Panc1 (cell line): ENCODE results near the gene DIP2C. TPM values are rescaled to one million over a fixed set of nuclear protein-coding genes. Genes with fewer than 3 reads are reported as not detected.
A peak's percentile ranks its signal among the peaks of the same experiment; 100 is the strongest.

Source experiments
- ATAC-seq: fragments of 200-7000 bp; cut with Tn5 transposase; 2 replicates; pipeline ENCODE4 v1.9.1; 2020; ENCODE audit warnings: mild to moderate bottlenecking, moderate library complexity
- BruUV-seq: library from RNA; stranded (reverse); fragments of 400-500 nt; replicated peaks from 2 replicates; lab custom pipeline; 2021; lab: Mats Ljungman, UMichigan
- CTCF ChIA-PET: fragments of 300-600 bp; sonication (Branson Sonifier 250); formaldehyde crosslinking; loops from one replicate; lab custom pipeline; 2022; ENCODE audit warnings: antibody characterized with exemption; lab: Charles Lee
- POLR2A ChIA-PET: fragments of 300-600 bp; sonication (Branson Sonifier 250); formaldehyde crosslinking; loops from one replicate; lab custom pipeline; 2022; ENCODE audit warnings: antibody characterized with exemption; lab: Charles Lee
- DNase-seq: peaks from one replicate; pipeline ENCODE4 v3.0.0-alpha.2; 2010; ENCODE audit warnings: low read depth, low spot score
- H3K27ac ChIP-seq: 2 replicates; pipeline ENCODE4 v1.5.1; 2011; ENCODE audit warnings: mild to moderate bottlenecking, low read length, inconsistent platforms
- H3K27me3 ChIP-seq: fragments of 200-500 bp; sonication (Bioruptor generic); 2 replicates; pipeline ENCODE4 v1.6.0; 2014; ENCODE audit warnings: low read length, inconsistent platforms; ENCODE audit not compliant: control insufficient read depth, insufficient read depth
- H3K36me3 ChIP-seq: fragments of 200-500 bp; sonication (Bioruptor generic); 2 replicates; pipeline ENCODE4 v1.5.1; 2014; ENCODE audit warnings: inconsistent platforms, mild to moderate bottlenecking, low read length, moderate library complexity; ENCODE audit not compliant: control insufficient read depth, insufficient read depth
- H3K4me1 ChIP-seq: 2 replicates; pipeline ENCODE4 v1.5.1; 2011; ENCODE audit warnings: inconsistent platforms, mild to moderate bottlenecking, low read length, moderate library complexity; ENCODE audit not compliant: control insufficient read depth, insufficient read depth
- H3K4me3 ChIP-seq, 2 experiments: 2 replicates each; pipeline ENCODE4 v1.5.1; 2011 to 2012; ENCODE audit warnings: low read depth in 2 of 2, low read length in 2 of 2, mild to moderate bottlenecking in 2 of 2, inconsistent platforms in 1 of 2, moderate library complexity in 1 of 2
- H3K9me3 ChIP-seq: fragments of 200-500 bp; sonication (Bioruptor generic); 2 replicates; pipeline ENCODE4 v1.5.1; 2014; ENCODE audit warnings: low read depth, mild to moderate bottlenecking, inconsistent platforms, low read length, moderate library complexity; ENCODE audit not compliant: control insufficient read depth, insufficient read depth
- POLR2AphosphoS5 ChIP-seq: IDR thresholded peaks from 2 replicates; pipeline ENCODE4 v1.6.1; 2012; ENCODE audit warnings: mild to moderate bottlenecking, low read depth, low read length, moderate library complexity
- SIN3A ChIP-seq: IDR thresholded peaks from 2 replicates; pipeline ENCODE4 v1.6.1; 2012; ENCODE audit warnings: low read depth, mild to moderate bottlenecking, low read length, moderate library complexity, borderline replicate concordance; ENCODE audit not compliant: insufficient read depth
- TCF7L2 ChIP-seq: IDR thresholded peaks from 2 replicates; pipeline ENCODE4 v1.6.1; 2011; ENCODE audit warnings: mild to moderate bottlenecking, low read depth, low read length, inconsistent platforms
- in situ Hi-C: cut with HindIII; loops from 2 replicates; pipeline ENCODE4 v1.10.0; 2016; ENCODE audit warnings: low sequenced_read_pairs, low pct_unique_long_range_greater_than_20kb
- intact Hi-C: fragments of 100-400 bp; cut with micrococcal nuclease; formaldehyde crosslinking; loops from one replicate; pipeline ENCODE4 v1.10.0; 2022; ENCODE audit not compliant: unreplicated experiment
- total RNA-seq: library from RNA; stranded (reverse); gene quantifications from one replicate; pipeline ENCODE4 v1.2.1, GENCODE V29; 2021; ENCODE audit not compliant: unreplicated experiment
- TF ChIP-seq, protein P1 (sequence below), 2 experiments: IDR thresholded peaks; 2 replicates each; pipeline ENCODE4 v1.6.1; 2011 to 2012; ENCODE audit warnings: low read depth in 2 of 2, control low read depth in 1 of 2, low read length in 1 of 2, mild to moderate bottlenecking in 1 of 2, moderate library complexity in 1 of 2; ENCODE audit not compliant: insufficient read depth in 1 of 2
- TF ChIP-seq, protein P2 (sequence below): fragments of 450-650 bp; IDR thresholded peaks from 2 replicates; pipeline ENCODE4 v1.5.1; 2017; ENCODE audit warnings: mild to moderate bottlenecking

Gene DIP2C
- total RNA-seq, 1 experiment from 2014 or later = 13.2 TPM

DNA sequence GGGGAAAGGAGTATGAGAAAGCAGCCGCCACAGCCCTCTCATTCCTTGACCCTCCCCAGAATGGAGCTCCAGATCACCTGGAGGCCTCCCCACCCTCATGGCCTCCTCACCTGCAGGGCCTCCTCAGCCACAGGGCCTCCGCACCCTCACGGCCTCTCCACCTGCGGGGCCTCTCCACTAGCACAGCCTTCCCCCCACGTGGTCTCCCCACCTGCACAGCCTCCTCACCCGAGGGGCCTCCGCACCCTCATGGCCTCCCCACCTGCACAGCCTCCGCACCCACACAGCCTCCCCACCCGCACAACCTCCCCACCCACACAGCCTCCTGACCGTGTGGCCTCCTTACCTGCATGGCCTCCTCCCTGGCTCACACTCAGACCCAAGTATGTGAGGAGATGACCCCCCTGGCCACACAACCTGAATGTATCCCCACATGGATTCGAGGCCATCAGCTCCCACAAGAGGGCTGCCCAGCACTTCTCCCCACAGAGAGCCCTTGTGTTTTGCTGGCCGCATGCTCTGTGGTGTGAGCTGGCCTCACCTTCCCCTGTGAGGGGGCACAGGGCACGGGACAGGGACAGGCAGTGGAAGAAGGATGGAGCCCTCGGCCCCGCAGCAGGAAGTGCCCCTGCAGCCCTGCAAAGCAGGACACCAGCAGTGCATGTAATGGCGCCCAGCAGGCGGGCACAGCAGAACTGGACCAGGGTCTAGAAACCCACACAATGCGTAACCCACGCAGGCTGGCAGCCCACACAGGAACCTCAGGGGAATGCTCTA, 3.1 kb downstream of the DIP2C start:
- DNase-seq = no peak
- POLR2A ChIA-PET = no interaction called here
- BruUV-seq = TSS peak; percentile 69
- CTCF ChIA-PET = no interaction called here
- H3K27ac ChIP-seq = no peak overlapping the region
- H3K36me3 ChIP-seq = no peaks in the 10 kb centered on the region
- no peak overlapping the region for H3K4me3 ChIP-seq
- ATAC-seq = no peak
- intact Hi-C loops = no loop called here
- in situ Hi-C loops = no loop called here
- peaks cover 20% of the 10 kb centered on the region for H3K4me1 ChIP-seq
- H3K27me3 ChIP-seq = no peaks in the 10 kb centered on the region
- H3K9me3 ChIP-seq = no peaks in the 10 kb centered on the region
- TF ChIP-seq TCF7L2 = no peak

DNA sequence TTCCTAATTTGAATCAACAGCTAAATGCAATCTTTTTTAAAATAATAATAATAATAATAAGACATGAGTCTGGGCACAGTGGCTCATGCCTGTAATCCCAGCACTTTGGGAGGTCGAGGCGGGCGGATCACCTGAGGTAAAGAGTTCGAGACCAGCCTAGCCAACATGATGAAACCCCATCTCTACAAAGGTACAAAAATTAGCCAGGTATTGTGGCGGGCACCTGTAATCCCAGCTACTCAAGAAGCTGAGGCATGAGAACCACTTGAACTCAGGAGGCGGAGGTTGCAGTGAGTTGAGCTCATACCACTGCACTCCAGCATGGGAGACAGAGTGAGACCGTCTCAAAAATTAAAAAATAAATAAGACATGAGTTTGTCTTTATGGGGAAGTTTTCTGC, 3.9 kb downstream of the DIP2C start:
- ChIA-PET CTCF (no interaction called here), POLR2A (no interaction called here)
- Histone ChIP-seq H3K27me3 (no peaks in the 10 kb centered on the region), H3K9me3 (no peaks in the 10 kb centered on the region), H3K4me3 (no peak overlapping the region), H3K4me1 (peaks cover 20% of the 10 kb centered on the region), H3K36me3 (no peaks in the 10 kb centered on the region), H3K27ac (no peak overlapping the region)
- BruUV-seq = no TSS peak
- ATAC-seq (no peak), DNase-seq (no peak)
- intact Hi-C loops = no loop called here
- in situ Hi-C loops = no loop called here
- TF ChIP-seq, protein P1, sequence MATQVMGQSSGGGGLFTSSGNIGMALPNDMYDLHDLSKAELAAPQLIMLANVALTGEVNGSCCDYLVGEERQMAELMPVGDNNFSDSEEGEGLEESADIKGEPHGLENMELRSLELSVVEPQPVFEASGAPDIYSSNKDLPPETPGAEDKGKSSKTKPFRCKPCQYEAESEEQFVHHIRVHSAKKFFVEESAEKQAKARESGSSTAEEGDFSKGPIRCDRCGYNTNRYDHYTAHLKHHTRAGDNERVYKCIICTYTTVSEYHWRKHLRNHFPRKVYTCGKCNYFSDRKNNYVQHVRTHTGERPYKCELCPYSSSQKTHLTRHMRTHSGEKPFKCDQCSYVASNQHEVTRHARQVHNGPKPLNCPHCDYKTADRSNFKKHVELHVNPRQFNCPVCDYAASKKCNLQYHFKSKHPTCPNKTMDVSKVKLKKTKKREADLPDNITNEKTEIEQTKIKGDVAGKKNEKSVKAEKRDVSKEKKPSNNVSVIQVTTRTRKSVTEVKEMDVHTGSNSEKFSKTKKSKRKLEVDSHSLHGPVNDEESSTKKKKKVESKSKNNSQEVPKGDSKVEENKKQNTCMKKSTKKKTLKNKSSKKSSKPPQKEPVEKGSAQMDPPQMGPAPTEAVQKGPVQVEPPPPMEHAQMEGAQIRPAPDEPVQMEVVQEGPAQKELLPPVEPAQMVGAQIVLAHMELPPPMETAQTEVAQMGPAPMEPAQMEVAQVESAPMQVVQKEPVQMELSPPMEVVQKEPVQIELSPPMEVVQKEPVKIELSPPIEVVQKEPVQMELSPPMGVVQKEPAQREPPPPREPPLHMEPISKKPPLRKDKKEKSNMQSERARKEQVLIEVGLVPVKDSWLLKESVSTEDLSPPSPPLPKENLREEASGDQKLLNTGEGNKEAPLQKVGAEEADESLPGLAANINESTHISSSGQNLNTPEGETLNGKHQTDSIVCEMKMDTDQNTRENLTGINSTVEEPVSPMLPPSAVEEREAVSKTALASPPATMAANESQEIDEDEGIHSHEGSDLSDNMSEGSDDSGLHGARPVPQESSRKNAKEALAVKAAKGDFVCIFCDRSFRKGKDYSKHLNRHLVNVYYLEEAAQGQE (IDR thresholded peaks at IDR 0.05; ENCODE audit: insufficient read depth in 1 of 2, low read depth in 2 of 2, low read length in 1 of 2) = no peak
- no peak for TF ChIP-seq POLR2AphosphoS5
- TF ChIP-seq, protein P2, sequence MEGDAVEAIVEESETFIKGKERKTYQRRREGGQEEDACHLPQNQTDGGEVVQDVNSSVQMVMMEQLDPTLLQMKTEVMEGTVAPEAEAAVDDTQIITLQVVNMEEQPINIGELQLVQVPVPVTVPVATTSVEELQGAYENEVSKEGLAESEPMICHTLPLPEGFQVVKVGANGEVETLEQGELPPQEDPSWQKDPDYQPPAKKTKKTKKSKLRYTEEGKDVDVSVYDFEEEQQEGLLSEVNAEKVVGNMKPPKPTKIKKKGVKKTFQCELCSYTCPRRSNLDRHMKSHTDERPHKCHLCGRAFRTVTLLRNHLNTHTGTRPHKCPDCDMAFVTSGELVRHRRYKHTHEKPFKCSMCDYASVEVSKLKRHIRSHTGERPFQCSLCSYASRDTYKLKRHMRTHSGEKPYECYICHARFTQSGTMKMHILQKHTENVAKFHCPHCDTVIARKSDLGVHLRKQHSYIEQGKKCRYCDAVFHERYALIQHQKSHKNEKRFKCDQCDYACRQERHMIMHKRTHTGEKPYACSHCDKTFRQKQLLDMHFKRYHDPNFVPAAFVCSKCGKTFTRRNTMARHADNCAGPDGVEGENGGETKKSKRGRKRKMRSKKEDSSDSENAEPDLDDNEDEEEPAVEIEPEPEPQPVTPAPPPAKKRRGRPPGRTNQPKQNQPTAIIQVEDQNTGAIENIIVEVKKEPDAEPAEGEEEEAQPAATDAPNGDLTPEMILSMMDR = no peak

DNA sequence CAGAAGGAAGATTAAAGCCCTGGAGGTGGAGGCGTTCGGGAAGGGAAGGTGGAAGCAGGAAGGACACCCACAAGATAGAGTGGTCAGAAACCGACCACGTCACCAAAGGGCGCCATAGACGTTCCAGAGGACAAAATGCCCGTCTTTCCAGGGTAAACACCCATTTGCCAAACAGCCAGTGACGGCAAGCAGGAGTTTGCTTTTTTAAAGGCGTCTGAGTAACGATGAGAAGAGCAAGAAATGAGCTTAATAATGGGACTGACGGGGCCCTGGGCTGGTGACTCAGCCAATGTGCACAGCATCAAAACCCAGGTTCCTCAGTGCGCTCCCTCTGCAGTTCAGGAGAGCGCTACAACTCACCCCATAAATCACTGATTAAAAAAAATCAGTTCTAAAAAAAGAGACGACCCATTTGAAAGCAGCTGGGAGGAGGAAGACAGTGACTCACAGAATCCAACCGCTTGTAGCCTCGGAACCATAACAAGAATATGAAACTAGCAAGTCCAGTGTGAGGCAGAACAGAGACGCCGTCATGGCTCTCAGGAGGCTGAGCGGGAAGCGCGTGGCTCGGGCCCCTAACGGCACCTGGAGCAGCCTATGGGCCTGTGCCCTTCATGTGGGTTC, 5.9 kb downstream of the DIP2C start:
- Histone ChIP-seq H3K9me3 (no peaks in the 10 kb centered on the region), H3K4me1 (peaks cover 20% of the 10 kb centered on the region), H3K27me3 (no peaks in the 10 kb centered on the region), H3K36me3 (no peaks in the 10 kb centered on the region), H3K27ac (peak overlapping the region; percentile 85), H3K4me3 (peak overlapping the region; percentile 55 to 61)
- BruUV-seq = no TSS peak
- TF ChIP-seq TCF7L2 (no peak), POLR2AphosphoS5 (peak; percentile 45; the same call in 1 of the 2 replicates), SIN3A (0 out of 2 replicates have a peak, but pooled peaks have one; percentile 54)
- TF ChIP-seq, protein P1 (IDR thresholded peaks at IDR 0.05; ENCODE audit: insufficient read depth in 1 of 2, low read depth in 2 of 2, low read length in 1 of 2) = no peak
- ATAC-seq (peak; percentile 94), DNase-seq (peak; percentile 58)
- intact Hi-C loops = no loop called here
- in situ Hi-C loops = no loop called here
- CTCF ChIA-PET = no interaction called here
- POLR2A ChIA-PET = interaction anchor here (0.5 to 0.7 kb wide), 2 partner anchors 216 to 424 kb away, joined by 3 to 6 read pairs; no protein-coding TSS in a partner anchor
